Activated CD4-positive, alpha-beta T cell treated with anti-CD3 and anti-CD28 coated beads, Interleukin-2, amount 50 U/mL, for 24 hours (primary cell): Measurements from ENCODE around the gene SCN5A.

Experiments used
- DNase-seq, 2 donors: peaks; one replicate each; pipeline ENCODE4 v3.0.0-alpha.2; 2020; ENCODE audit warnings: low read depth in 1 of 2, low spot score in 1 of 2

SCN5A gene

DNA sequence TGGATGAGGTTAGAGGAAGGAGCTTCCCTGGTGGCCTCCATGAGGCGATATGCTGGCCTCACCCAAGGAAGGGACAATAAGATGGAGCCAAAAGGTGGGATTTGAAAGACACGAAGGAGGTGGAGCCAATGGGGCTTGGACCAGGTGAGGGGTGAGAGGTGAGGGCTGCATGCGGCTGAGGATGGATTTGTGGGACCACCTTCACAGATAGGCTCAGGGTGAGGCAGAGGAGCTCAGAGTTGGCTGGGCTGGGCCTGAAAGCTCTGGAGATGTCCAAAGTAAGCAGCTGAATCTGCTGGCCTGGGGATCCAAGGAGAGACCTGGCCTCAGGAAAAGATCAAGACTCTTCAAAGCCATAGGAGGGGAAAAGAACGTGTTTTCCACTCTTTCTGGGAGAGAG is 103.5 kb downstream of the SCN5A start:
- no peak for DNase-seq

DNA sequence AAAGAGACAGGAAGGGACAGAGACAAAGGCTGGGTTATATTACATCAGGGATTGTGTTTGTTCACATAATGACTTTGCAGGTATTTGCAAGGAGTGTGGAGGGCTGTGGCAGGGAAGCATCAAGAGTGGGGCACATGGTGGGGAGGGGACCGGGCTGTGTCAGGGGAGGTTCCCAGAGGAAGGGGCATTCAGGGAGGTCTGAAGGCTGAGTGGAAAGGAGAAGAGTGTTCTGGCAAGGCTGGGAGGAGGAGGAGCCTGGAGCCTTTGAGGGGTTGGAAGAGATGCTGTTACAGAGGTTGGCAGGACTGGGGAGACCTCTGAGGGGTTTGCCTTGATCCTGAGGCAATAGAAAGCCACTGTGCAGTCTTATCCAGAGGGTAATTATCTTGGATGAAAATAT is 103.9 kb downstream of the SCN5A start:
- DNase-seq: no peak

DNA sequence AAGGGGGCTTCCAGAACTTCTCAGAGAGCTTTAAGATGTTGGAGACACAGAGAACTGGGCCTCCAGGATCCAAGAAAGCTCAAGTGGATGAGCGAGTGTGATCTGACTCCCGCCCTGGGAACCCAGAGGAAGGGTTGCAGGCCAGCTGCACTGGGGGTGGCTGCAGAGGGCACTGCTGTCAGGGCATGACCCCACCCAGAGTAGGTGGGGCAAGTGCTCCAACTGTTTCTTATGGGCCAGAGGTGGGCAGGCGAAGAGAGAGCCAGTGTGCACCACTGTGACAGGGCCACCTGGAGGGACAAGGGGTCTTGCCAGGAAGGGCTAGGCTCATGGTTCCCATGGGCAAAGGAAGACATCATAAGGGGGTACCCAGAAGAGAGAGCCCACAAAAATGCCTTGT is 104.6 kb downstream of the SCN5A start:
- no peak for DNase-seq

DNA sequence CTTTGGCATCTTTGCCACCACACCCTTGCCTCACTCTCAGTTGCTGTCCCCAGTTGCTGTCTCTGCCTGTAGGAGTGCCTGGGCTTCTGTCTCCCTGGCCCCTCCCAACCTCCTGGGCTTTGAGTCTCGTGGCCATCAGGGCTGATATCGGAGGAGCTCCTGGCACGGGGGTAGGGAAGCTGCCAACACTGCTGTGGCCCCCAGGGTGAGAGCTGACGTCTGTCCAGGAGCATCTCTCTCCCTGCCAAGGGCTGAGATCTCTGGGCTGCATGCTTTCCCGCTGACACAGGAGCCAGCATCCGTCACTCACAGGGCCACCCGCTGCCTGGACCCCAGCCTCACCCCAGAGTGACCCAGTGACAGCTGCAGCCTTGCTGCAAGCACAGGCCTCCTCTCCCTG is 105.9 kb downstream of the SCN5A start:
- no peak for DNase-seq

DNA sequence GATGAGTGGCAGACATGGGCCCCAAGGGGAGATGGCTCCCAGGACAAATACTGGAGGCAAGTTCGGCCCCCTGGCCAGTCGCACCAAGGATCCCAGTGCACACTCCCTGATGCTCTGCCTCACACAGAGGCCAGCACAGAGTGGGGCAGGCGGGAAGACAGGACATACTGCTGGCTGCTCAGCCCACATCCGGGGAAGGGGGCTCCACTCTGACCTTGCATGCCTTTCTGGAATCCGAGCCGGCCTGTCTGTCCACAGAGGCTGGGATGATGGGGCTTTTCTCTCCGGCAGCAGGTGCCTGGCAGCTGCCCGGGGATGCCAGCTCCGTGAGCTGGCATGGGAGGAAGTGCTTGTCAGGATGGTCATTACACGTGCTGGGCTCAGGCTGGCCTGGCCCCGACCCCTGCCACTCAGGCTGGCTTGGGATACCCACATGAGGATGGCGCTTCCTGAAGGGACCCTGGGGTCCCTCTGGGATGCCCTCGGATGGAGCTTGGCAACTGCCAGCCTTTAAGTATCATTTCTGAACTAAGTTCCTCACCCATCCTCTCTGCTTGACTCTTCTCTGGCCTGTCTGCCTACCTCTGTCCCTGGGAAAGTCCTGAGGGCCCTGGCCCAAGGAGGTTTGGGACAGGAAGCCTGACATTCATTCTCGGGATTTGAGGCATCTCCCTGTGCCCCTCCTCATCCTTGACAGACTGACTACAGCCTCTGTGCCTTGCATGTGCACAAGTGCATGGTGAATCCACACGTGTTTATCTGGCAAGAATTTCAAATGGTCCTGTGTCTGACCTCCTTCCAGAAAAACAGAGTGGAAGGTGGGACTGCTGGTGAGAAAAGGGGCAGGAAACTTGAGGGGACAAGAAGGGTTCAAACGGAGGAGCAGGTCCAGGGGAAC is 106.8 kb downstream of the SCN5A start:
- no peak for DNase-seq

DNA sequence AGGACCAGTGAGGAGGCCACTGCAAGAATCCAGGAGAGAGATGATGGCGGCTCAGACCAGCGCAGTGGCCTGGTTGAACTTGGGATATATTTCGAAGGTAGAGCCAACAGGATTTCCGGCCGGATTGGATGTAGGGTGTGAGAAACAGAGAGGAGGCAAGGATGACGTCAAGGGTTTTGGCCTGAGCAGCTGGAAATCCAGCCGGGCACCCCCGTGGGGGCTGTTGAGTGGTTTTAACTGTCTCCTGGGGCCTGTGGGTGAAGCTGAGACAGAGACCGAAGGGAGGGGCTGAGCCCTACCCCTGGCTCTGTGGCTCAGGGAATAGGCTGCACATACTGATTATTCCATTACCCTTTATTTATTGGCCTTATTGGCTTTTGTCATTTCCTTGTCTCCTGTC is 107.7 kb downstream of the SCN5A start:
- no peak for DNase-seq

DNA sequence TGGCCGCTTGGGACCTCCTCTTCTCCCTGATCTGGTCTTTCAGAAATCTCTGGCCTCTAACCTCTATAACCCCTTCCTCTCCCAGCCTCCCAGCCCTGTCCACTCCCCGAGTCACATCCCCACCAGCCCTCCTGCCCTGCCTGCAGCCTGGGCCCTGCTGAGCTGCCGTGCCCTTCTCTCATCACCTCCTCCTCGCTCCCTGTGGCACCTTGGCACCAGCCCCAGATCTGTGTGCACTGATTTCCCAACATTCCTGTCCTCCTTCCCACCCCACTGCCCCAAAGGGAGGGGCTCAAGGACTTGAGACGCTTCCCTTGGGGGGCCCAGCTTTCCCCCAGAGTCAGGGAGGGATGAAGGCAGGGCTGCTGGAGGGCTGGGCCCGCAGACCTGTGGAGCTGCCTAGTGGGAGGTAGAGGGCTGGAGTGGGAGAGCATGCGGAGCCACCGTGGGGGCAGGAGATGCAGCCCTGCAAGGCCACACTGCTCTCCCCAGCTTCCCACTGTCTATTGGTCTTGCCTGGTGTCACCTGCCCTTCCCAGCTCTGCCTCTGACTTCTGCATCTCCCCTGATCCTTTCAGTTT is 110.6 kb downstream of the SCN5A start:
- no peak for DNase-seq

DNA sequence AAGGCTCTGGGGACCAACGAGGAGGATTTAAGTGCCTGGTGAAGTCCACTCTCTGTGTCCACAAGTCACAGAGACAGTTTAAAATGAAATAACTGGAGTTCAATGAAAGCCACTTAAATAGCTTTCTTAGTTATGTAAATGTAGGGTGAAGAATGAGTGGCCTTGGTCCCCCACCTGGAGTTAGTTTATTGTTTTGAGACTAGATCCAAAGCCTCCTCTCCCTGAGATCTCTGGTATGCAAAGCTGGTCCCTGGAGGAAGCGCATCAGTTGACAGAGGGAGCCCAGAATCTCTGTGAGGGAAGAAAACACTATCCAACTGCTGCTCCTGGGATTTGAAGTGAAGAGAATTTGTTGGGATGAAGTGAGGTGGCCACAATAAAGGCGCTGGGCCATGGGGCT is 112.8 kb downstream of the SCN5A start:
- DNase-seq: no peak

DNA sequence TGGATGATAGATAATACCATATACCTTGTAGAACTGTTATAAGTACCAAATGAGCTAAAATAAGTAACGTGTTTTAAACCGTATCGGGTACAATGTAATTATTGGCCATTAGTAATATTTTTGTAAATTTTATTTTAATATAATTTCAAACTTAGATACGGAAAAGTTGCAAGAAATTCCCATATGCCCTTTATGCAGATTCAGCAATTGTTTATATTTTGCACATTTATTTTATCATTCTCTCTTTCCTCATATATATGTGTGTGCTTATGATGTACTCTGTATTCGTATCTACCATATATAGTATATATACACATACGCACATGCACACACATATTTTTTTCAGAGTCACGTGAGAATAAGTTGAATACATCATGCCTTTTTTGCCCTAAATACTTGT is 114.9 kb downstream of the SCN5A start:
- DNase-seq: no peak

DNA sequence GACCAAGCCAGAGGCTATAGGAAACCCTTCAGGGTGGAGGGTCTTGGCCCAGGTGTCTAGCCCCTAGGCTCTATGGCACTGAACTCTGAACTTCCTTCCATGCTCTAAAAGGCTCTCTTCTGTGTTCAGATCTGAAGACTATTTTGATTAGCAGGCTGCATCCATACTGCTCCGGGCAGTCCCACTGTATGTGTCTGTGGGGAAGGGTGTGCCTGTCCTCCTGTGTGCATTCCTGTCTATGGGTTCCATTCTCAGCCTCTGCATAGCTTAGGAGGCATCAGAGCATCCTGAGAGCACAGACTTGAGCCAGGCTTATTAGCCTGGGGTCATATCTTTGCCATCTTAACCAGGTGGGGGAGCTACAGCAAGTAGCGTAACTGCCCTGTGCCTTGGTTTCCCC is 115.3 kb downstream of the SCN5A start:
- DNase-seq: no peak

DNA sequence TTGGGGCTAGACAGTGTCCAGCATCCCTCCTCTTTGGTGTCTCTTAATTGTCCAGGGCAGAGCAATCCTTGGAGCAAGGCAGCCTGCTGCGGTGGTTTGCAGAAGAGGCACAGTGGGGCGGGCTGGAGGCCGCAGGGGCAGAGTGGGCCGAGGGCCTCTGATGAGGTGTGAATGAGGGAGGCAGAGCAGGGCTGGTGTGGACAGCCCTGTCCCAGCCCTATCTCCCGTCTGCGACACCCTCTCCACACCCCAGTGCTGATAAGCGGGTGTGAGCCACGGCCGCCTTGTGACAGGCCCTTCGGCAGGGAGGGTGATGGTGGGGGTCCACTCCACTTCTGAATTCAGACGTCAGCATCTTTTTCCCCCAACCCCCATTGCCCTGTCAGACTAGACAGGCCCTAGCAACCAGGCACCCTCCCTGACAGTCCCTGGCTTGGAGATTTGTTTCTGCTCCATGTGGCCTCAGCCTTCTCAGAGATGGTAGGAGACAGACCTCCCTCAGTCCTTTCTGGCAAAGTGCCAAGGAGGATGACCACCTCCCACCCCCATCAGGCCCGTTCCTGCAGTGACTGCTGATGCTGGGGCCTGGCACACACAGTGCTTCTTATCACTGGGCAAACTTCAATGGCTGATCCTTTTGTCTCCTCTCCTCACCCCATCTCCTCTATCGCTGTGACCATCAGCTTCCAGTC is 116.1 kb downstream of the SCN5A start:
- no peak for DNase-seq

DNA sequence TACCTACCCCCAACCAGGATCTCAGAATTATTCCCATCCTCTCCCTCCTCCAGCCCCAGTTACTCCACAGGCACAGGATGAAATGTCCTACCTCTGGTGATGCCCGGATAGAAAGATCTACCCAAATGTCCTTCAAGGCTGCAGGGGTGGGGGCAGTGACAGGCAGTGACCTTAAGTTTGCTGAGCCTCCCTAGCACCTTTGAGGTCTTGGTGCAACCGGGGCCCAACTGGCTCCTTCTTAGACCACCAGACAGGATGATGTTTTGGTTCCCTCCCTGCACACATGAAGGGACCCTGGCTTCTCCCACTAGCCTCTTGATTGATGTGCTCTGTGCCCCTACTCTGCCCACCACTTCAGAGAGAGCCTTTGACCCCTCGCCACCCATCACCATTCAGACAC is 117.0 kb downstream of the SCN5A start:
- DNase-seq: no peak

DNA sequence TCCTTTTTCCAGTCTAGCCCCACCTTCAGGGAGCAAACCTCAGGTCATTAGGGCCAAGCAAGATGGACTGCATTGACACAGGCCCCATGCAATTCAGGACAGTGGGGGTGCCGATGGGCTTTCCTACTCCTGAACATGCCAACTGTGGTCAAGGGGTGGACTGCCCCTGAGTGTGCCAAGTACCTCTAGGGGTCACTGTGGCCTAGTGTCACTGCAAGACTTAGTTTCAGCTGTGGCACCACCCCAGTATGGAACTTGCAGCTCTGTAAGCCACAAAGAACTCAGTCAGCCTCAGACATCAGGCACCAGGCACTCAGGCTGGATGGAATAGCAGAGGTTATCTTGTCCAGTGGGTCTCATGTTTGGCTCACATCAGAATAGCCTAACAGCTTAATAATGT is 121.0 kb downstream of the SCN5A start:
- no peak for DNase-seq

DNA sequence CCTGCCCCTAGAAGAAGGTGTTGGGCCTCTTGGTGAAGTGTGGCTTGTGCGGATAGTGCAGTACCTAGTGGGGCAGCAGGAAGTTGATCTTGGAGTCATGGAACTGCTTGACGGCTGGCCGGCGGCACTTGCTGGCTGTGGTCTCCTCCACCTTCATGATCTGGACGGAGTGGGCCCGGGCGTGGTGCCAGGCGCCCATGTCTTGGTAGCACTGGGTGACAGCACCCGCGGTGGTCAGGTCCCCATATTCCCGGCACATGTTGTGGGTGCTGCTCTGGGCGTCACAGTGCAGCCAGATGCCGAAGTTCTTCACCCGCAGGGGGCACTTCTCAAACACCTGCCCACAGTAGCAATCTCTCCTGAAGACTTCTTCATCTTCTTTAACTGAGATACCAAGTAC is 122.7 kb downstream of the SCN5A start:
- DNase-seq: no peak

DNA sequence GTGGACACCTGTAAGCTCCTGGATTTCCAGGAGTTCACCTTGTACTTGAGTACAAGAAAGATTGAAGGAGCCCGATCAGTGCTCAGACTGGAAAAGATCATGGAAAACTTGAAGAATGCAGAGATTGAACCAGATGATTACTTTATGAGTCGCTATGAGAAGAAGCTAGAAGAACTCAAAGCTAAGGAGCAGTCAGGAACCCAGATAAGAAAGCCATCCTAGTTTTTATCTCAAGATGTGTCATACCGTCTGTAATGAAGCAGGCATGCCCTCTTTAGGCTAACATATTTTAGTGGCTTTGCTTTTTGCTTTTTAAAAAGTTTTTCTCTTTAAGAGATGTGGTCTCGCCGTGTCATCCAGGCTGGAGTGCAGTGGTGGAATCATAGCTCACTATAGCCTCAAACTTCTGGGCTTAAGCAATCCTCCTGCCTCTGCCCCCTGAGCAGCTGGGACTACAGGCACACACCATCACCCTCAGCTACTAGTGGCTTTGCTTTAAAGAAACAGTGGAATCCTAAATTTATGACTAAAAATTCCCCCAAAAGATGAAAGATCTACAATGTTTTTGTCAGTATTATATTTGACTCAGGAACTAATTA is 125.2 kb downstream of the SCN5A start:
- DNase-seq: no peak

DNA sequence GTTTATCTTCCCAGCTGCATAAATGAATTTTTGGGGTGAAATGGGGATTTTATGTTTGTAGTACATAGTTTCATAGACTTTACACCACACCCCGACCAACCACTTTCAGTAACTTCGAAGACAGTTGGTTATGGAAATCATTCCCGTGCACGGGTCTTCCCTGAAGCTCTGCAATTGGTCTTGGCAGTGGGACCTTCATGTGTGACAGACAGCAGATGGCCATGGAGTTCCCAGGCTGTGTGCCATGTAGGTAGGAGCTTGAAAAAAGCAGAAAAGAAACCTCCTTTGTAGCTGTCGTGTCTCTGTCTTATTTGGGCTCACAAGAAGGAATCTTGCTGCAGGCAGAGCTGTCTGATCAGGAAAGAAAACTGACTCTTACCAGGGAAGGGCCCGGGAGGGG is 127.5 kb downstream of the SCN5A start:
- DNase-seq: no peak

DNA sequence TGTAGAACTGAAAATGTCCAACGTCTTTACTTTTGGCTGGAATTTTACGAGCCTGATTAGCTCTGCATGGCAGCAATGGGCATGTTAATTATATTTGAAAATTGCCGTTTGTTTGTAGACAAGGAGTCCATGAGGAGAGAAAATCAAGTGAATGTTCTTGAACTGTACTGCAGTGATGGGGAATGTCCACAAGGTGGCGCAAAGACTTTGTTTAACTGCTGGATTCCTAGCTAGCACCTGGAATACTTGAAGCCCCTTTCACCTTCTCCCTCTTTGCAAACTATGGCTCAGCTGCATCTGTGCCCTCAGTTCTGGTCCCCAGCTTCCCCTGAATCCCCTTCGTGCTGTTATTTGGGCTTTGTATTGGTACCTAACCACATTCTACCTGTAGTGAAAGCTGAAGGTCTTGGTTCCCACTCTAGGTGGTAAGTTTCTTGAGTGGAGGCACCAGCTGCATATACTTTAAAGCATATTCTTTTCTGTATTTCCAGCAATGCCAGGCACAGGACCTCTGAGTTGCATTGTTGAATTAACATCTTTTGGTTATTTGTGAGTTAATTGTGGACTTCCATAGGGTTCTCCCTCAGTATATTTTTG is 128.0 kb downstream of the SCN5A start:
- DNase-seq: peak; percentile 13 to 51

DNA sequence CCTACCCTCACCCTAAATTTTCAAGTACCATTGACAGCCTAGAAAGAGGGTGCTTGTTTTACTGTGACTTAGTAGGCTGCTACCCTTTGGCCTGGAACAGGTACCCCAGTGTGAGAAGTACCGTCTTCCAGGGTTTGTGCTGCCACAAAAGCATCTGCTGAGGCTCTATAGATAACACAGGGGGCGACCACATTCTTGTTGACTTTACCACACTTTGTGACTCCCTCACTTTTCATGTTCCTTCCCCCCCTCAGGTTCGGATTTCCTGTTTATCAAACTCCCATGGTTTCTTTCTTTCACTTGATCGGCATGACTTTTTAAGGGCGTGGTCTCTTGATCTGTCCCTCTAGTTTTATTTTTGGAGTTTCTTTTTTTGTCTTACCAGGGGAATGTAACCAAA is 129.8 kb downstream of the SCN5A start:
- DNase-seq: peak in 1 of 2 donors; percentile 11

DNA sequence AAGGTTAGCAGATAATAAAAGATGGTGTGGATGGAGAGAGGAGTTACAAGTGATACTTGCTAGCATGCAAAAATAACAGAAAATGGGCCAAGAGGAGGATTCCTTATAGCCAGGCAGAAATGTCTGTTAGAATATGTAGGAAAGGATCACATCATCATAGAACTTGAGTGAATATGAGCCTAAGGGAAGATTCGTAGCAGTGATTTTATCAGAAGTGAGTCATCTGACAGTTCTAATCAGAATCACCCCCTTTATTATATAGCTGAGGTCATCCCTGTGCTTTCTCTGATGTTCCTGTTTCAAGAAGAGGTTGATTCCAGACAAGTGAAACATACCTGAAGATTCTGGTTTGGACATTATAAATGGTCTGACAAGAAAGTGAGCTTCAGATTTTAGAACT is 130.5 kb downstream of the SCN5A start:
- no peak for DNase-seq

DNA sequence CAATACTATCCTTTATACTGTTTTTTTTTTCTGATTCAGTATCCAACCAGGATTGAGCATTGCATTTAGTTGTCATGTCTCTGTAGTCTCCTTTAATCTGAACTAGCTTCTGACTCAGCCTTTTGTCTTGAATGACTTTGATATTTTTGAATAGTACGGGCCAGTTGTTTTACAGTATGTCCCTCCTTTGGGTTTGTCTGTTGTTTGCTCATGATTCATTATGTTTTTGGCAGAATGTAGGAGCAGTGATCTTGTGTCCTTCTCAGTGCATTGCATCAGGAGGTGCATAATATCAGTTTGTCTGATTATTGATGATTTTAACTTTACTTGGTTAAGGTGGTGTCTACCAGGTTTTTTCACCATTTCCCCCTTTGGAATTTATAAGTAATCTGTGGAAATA is 132.8 kb downstream of the SCN5A start:
- no peak for DNase-seq

DNA sequence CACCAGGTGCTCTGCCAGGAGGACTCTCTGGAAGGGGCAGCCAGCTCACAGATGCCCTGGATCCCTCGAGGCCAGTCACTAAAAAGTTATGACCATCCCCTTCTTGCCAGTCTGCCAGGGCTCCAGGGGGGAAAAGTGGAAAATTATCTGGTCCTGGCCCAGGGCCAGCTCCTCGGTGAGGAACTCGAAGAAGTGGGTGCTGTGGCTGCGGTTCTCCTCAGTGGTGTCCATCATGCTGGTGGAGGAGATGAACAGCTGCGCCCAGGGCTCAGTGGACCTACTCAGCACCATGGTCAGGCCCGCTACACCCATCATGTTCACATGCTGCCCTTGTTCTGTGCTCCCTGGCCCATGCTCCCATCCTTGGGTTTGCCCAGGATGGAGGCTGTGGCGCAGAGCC is 134.1 kb downstream of the SCN5A start:
- DNase-seq: no peak

DNA sequence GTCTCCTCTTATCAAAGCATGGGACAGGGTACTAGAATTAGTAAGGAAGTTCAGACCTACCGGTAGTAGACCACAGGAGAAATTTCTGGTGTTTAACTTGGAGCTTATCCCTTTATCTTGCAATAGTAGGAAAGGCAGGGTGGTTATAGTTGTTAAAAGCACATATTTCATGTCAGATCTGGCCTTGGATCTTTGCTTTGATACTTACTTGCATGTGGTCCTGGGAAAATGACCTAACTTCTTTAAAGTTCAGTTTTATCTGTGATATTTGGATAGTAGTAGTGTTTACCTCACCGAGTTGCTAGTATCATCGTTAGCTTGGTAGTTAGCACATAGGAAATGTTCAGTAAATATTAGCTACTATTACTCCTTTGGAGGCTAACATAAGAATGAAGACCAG is 137.9 kb downstream of the SCN5A start:
- no peak for DNase-seq
